ENCODE measurements around the gene LMAN2.
"Not testable (repeated sequence)": the region's sequence is repeated elsewhere in the genome, so short reads cannot be mapped to it uniquely, and the experiment has no call there.

LMAN2 gene

GRCh38 chr5:177378884-177379883 lies 27.7 kb upstream of the LMAN2 start:
- no peak for DNase-seq

- no peak for DNase-seq
These were observed 26.6 kb upstream of the LMAN2 start for GRCh38 chr5:177377851-177378776.

- DNase-seq = no peak
These were observed 24.6 kb upstream of the LMAN2 start for GRCh38 chr5:177376107-177376506.

GRCh38 chr5:177375516-177375915 lies 24.0 kb upstream of the LMAN2 start:
- not testable (repeated sequence) for DNase-seq

GRCh38 chr5:177374211-177374610 lies 22.7 kb upstream of the LMAN2 start:
- DNase-seq = no peak

GRCh38 chr5:177373806-177374205 lies 22.3 kb upstream of the LMAN2 start:
- DNase-seq = no peak

- no peak for DNase-seq
These were observed 21.4 kb upstream of the LMAN2 start for GRCh38 chr5:177372910-177373309.

- DNase-seq = no peak
These were observed 20.8 kb upstream of the LMAN2 start for GRCh38 chr5:177372034-177372896.

GRCh38 chr5:177371120-177372033 lies 19.9 kb upstream of the LMAN2 start:
- DNase-seq = no peak

GRCh38 chr5:177370488-177371119 lies 19.1 kb upstream of the LMAN2 start:
- DNase-seq = no peak

GRCh38 chr5:177369645-177370440 lies 18.4 kb upstream of the LMAN2 start:
- DNase-seq = no peak

- DNase-seq = no peak
These were observed 17.6 kb upstream of the LMAN2 start for GRCh38 chr5:177368869-177369644.

GRCh38 chr5:177367981-177368868 lies 16.8 kb upstream of the LMAN2 start:
- no peak for DNase-seq

- no peak for DNase-seq
These were observed 15.9 kb upstream of the LMAN2 start for GRCh38 chr5:177367323-177367848.

- DNase-seq = no peak
These were observed 15.3 kb upstream of the LMAN2 start for GRCh38 chr5:177366528-177367322.

GRCh38 chr5:177365845-177366527 lies 14.5 kb upstream of the LMAN2 start:
- no peak for DNase-seq
